ENCODE measurements around the gene DSEL. TPM values are rescaled to one million over a fixed set of nuclear protein-coding genes. Genes with fewer than 3 reads are reported as not detected.

Gene DSEL
- total and polyA plus RNA-seq, 10 donors: 0.22 to 8.0 (median 4.7) TPM

DNA sequence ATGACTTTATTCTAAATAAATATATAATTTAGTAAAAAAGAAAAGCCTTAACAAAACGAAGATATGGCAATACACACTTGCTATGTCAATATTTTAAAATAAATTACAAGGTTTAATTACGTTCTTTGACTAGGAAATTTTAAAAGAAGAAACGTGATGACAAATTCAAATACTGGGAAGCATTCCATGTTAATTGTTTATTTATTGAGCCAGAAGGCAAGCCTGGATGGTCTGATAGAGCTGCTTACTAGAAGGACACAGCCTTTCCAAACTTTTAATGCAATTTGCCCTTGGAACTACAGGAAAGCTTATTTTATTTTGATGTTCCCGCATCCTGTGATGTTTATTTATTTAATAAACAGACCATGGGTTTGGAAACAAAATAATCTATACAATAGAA, 33.4 kb upstream of the DSEL start:
- Histone ChIP-seq H3K4me3 (no peak overlapping the region), H3K27me3 (replicated peaks in 1 of 7) (no peaks in the 10 kb centered on the region), H3K36me3 (no peaks in the 10 kb centered on the region), H3K4me1 (peaks cover 0 to 5% (median 0%) of the 10 kb centered on the region in 6 donors), H3K27ac (no peak overlapping the region), H3K9me3 (no peaks in the 10 kb centered on the region)
- TF ChIP-seq, protein P1, sequence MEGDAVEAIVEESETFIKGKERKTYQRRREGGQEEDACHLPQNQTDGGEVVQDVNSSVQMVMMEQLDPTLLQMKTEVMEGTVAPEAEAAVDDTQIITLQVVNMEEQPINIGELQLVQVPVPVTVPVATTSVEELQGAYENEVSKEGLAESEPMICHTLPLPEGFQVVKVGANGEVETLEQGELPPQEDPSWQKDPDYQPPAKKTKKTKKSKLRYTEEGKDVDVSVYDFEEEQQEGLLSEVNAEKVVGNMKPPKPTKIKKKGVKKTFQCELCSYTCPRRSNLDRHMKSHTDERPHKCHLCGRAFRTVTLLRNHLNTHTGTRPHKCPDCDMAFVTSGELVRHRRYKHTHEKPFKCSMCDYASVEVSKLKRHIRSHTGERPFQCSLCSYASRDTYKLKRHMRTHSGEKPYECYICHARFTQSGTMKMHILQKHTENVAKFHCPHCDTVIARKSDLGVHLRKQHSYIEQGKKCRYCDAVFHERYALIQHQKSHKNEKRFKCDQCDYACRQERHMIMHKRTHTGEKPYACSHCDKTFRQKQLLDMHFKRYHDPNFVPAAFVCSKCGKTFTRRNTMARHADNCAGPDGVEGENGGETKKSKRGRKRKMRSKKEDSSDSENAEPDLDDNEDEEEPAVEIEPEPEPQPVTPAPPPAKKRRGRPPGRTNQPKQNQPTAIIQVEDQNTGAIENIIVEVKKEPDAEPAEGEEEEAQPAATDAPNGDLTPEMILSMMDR (IDR thresholded peaks at IDR 0.05 in 8 of 11, conservative IDR thresholded peaks at IDR 0.05 in 3 of 11): no peak
- no peak for TF ChIP-seq POLR2A (IDR thresholded peaks at IDR 0.05)
- no peak for TF ChIP-seq POLR2AphosphoS5 (IDR thresholded peaks at IDR 0.05)
- WGBS, 5 donors: 54 to 70% (median 64%) methylated on average over 4 of the region's 4 CpGs
- intact Hi-C loops (cut with DNase I; ENCODE audit: low total_unique reads): no loop called here
- DNase-seq: no peak

DNA sequence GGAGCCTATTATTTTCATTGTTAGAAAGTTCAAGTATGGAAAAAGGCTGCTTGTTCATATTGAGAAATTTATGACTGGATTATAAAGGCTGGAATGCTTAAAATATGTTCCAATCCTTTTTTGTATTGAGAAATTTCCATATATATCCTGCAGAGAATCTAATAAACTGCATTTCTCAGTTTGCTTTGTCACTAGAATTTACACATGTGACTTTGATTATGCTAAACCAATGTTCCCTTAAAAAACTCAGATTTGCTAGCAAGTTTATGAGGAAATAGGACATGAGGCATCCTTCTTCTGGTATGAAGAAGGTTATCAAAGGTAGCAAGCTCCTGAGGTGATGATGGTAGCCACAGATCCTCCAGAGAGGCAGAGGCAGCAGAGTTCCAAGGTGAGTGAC, 29.2 kb upstream of the DSEL start:
- no peak overlapping the region for H3K4me3 ChIP-seq
- H3K27me3 ChIP-seq (replicated peaks in 1 of 7): no peaks in the 10 kb centered on the region
- peaks cover 0 to 2% (median 0%) of the 10 kb centered on the region in 6 donors for H3K4me1 ChIP-seq
- no peak overlapping the region for H3K27ac ChIP-seq
- H3K9me3 ChIP-seq: no peaks in the 10 kb centered on the region
- intact Hi-C loops (cut with DNase I; ENCODE audit: low total_unique reads): no loop called here
- TF ChIP-seq, protein P1 (IDR thresholded peaks at IDR 0.05 in 8 of 11, conservative IDR thresholded peaks at IDR 0.05 in 3 of 11): no peak
- TF ChIP-seq POLR2AphosphoS5 (IDR thresholded peaks at IDR 0.05) (no peak), POLR2A (IDR thresholded peaks at IDR 0.05) (no peak)
- no peak for DNase-seq
- no peaks in the 10 kb centered on the region for H3K36me3 ChIP-seq

DNA sequence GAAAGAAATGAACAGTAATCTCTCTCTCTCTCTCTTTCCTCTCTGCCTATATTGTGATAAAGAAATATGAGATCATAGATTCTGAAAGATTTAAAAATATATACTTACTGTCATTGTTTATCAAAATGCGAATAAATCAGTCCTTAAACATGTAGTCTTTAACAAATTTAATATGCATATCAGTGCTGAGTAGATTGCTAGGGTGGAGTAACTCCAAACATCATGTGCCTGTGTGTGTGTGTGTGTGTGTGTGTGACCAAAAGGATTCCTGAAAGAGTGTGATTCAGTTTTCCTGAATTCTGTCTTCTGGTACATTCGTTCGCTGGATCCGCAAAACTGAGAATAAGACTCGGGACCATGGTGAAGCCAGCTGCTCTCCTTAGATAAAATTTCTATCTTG, 24.0 kb upstream of the DSEL start:
- WGBS, 5 donors: 84 to 95% (median 91%) methylated on average over 5 of the region's 5 CpGs
- no peak for TF ChIP-seq POLR2A (IDR thresholded peaks at IDR 0.05)
- no peak for TF ChIP-seq POLR2AphosphoS5 (IDR thresholded peaks at IDR 0.05)
- TF ChIP-seq, protein P1 (IDR thresholded peaks at IDR 0.05 in 8 of 11, conservative IDR thresholded peaks at IDR 0.05 in 3 of 11): no peak
- DNase-seq: no peak

DNA sequence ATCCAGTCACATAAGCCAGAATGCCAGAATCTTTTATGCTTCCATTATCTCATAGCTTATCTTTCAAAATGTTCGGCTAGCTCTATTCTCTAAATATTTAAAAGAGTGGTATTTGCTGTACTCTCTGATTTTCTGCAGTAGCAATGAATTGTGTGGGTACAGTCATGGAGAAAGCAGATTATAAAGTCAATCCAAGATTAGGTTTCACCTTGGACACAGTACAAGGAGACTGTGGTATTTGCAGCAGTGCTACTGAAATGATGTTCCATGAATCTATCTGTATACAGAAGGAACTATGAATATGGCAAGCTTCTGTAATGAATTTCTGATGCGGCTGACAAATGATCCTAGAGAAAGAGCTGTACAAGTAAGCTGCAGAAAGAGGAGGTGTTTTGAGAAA, 15.4 kb upstream of the DSEL start:
- WGBS, 5 donors: 91 to 95% (median 95%) methylated on average over 2 of the region's 2 CpGs
- Histone ChIP-seq H3K4me3 (no peak overlapping the region), H3K9me3 (no peaks in the 10 kb centered on the region), H3K27me3 (replicated peaks in 1 of 7) (no peaks in the 10 kb centered on the region), H3K4me1 (no peaks in the 10 kb centered on the region), H3K27ac (no peak overlapping the region), H3K36me3 (no peaks in the 10 kb centered on the region)
- TF ChIP-seq, protein P1 (IDR thresholded peaks at IDR 0.05 in 8 of 11, conservative IDR thresholded peaks at IDR 0.05 in 3 of 11): no peak
- TF ChIP-seq POLR2A (IDR thresholded peaks at IDR 0.05) (no peak), POLR2AphosphoS5 (IDR thresholded peaks at IDR 0.05) (no peak)
- intact Hi-C loops (cut with DNase I; ENCODE audit: low total_unique reads): no loop called here
- no peak for DNase-seq

More for the DNA sequence above, 24.0 kb upstream of the DSEL start:
- Histone ChIP-seq H3K9me3 (no peaks in the 10 kb centered on the region), H3K36me3 (no peaks in the 10 kb centered on the region), H3K4me3 (no peak overlapping the region), H3K4me1 (no peaks in the 10 kb centered on the region), H3K27ac (no peak overlapping the region), H3K27me3 (replicated peaks in 1 of 7) (no peaks in the 10 kb centered on the region)
- intact Hi-C loops (cut with DNase I; ENCODE audit: low total_unique reads): no loop called here

Data from spleen (tissue), 11 donors.